Neural cell (in vitro differentiated cells): Measurements from ENCODE around the gene TIMM13.

Source experiments
- EP300 ChIP-seq: fragments of 450-650 bp; conservative IDR thresholded peaks from 2 replicates; pipeline ENCODE4 v1.6.1; 2014; ENCODE audit warnings: antibody characterized with exemption, mild to moderate bottlenecking, moderate library complexity; ENCODE audit not compliant: poor library complexity, severe bottlenecking
- EZH2 ChIP-seq: fragments of 200-600, 300-800 bp; shearing (Covaris generic), sonication (generic); IDR thresholded peaks from 2 replicates; pipeline ENCODE4 v1.6.1; 2014; ENCODE audit warnings: antibody characterized with exemption, low read length, borderline replicate concordance, mild to moderate bottlenecking; ENCODE audit not compliant: insufficient read depth, poor library complexity, severe bottlenecking
- MXI1 ChIP-seq: fragments of 450-650 bp; conservative IDR thresholded peaks from 2 replicates; pipeline ENCODE4 v1.6.1; 2014; ENCODE audit warnings: antibody characterized with exemption, mild to moderate bottlenecking; ENCODE audit not compliant: poor library complexity, severe bottlenecking
- POLR2AphosphoS5 ChIP-seq: IDR thresholded peaks from 2 replicates; pipeline ENCODE4 v1.6.1; 2012
- RAD21 ChIP-seq: fragments of 450-650 bp; conservative IDR thresholded peaks from 2 replicates; pipeline ENCODE4 v1.6.1; 2014; ENCODE audit warnings: antibody characterized with exemption, mild to moderate bottlenecking, moderate library complexity
- TF ChIP-seq, protein P1 (sequence below): fragments of 450-650 bp; IDR thresholded peaks from 2 replicates; pipeline ENCODE4 v1.5.1; 2014; ENCODE audit warnings: antibody characterized with exemption, mild to moderate bottlenecking, moderate library complexity; ENCODE audit not compliant: poor library complexity, severe bottlenecking
- TF ChIP-seq, protein P2 (sequence below): IDR thresholded peaks from 2 replicates; pipeline ENCODE4 v1.6.1; 2012; ENCODE audit warnings: borderline replicate concordance

DNA sequence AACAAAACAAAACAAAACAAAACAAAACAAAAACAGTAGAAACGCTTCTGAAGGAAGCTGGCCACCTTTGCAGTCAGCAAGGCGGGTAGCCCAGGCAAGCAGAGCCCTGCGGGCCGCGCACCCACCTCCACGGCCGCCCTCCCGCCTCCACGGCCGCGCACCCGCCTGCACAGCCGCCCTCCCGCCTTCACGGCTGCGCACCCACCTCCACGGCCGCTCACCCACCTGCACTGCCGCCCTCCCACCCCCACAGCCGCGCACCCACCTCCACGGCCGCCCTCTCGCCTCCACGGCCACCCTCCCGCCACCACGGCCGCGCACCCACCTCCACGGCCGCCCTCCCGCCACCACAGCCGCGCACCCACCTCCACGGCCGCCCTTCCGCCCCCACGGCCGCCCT, 9.0 kb upstream of the TIMM13 start:
- TF ChIP-seq RAD21 (no peak), EZH2 (no peak), EP300 (no peak), POLR2AphosphoS5 (no peak), MXI1 (no peak)
- TF ChIP-seq, protein P1, sequence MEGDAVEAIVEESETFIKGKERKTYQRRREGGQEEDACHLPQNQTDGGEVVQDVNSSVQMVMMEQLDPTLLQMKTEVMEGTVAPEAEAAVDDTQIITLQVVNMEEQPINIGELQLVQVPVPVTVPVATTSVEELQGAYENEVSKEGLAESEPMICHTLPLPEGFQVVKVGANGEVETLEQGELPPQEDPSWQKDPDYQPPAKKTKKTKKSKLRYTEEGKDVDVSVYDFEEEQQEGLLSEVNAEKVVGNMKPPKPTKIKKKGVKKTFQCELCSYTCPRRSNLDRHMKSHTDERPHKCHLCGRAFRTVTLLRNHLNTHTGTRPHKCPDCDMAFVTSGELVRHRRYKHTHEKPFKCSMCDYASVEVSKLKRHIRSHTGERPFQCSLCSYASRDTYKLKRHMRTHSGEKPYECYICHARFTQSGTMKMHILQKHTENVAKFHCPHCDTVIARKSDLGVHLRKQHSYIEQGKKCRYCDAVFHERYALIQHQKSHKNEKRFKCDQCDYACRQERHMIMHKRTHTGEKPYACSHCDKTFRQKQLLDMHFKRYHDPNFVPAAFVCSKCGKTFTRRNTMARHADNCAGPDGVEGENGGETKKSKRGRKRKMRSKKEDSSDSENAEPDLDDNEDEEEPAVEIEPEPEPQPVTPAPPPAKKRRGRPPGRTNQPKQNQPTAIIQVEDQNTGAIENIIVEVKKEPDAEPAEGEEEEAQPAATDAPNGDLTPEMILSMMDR, result no peak
- TF ChIP-seq, protein P2, sequence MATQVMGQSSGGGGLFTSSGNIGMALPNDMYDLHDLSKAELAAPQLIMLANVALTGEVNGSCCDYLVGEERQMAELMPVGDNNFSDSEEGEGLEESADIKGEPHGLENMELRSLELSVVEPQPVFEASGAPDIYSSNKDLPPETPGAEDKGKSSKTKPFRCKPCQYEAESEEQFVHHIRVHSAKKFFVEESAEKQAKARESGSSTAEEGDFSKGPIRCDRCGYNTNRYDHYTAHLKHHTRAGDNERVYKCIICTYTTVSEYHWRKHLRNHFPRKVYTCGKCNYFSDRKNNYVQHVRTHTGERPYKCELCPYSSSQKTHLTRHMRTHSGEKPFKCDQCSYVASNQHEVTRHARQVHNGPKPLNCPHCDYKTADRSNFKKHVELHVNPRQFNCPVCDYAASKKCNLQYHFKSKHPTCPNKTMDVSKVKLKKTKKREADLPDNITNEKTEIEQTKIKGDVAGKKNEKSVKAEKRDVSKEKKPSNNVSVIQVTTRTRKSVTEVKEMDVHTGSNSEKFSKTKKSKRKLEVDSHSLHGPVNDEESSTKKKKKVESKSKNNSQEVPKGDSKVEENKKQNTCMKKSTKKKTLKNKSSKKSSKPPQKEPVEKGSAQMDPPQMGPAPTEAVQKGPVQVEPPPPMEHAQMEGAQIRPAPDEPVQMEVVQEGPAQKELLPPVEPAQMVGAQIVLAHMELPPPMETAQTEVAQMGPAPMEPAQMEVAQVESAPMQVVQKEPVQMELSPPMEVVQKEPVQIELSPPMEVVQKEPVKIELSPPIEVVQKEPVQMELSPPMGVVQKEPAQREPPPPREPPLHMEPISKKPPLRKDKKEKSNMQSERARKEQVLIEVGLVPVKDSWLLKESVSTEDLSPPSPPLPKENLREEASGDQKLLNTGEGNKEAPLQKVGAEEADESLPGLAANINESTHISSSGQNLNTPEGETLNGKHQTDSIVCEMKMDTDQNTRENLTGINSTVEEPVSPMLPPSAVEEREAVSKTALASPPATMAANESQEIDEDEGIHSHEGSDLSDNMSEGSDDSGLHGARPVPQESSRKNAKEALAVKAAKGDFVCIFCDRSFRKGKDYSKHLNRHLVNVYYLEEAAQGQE, result no peak
